Lower lobe of right lung (tissue), 2 donors: ENCODE data around the gene PPIC. TPM values are rescaled to one million over a fixed set of nuclear protein-coding genes. Genes with fewer than 3 reads are reported as not detected.

Experiments used
- ATAC-seq, 2 donors: fragments of 200-7000 bp; cut with Tn5 transposase; one replicate each; pipeline ENCODE4 v1.9.1; 2020 to 2022; ENCODE audit warnings: mild to moderate bottlenecking in 2 of 2, moderate library complexity in 2 of 2
- DNase-seq: peaks from one replicate; pipeline ENCODE4 v3.0.0-alpha.2; 2020
- H3K27ac ChIP-seq: fragments of 200-600 bp; one replicate; pipeline ENCODE4 v1.8.0; 2022
- H3K27me3 ChIP-seq: fragments of 200-600 bp; one replicate; pipeline ENCODE4 v1.8.0; 2022; ENCODE audit warnings: low read depth
- H3K36me3 ChIP-seq: fragments of 200-600 bp; one replicate; pipeline ENCODE4 v1.8.0; 2022; ENCODE audit warnings: mild to moderate bottlenecking
- H3K4me1 ChIP-seq: fragments of 200-600 bp; one replicate; pipeline ENCODE4 v1.8.0; 2022
- H3K4me3 ChIP-seq: fragments of 200-600 bp; one replicate; pipeline ENCODE4 v1.8.0; 2022; ENCODE audit warnings: mild to moderate bottlenecking
- H3K9me3 ChIP-seq: fragments of 200-600 bp; one replicate; pipeline ENCODE4 v1.8.0; 2022
- intact Hi-C: fragments of 100-400 bp; cut with DNase I; formaldehyde crosslinking; loops from one replicate; pipeline ENCODE4 v1.11.0; 2022
- long read RNA-seq: library from polyadenylated mRNA; unstranded; transcript quantifications from one replicate; pipeline ENCODE4 v2.0.0, GENCODE V29; 2021
- total RNA-seq: library from RNA; stranded (reverse); fragmentation: NEBNext Ultra II Directional; extraction: Animal tissue kit (Norgen Biotek cat#: 25700); gene quantifications from one replicate; pipeline ENCODE4 v1.2.1, GENCODE V29; 2021
- TF ChIP-seq, protein P1 (sequence below): fragments of 200-600 bp; IDR thresholded peaks from one replicate; pipeline ENCODE4 v1.8.0; 2022; ENCODE audit warnings: antibody characterized with exemption, mild to moderate bottlenecking
- donor health status: DM: no; HTN: yes; CAD: no; lungs with severe emphysema.

Gene PPIC
- total RNA-seq: 39.5 TPM
- long read RNA-seq, transcript PPIC-201 (5 exons, 1,380 nt): major isoform, 85 of 96 reads
- long read RNA-seq, partial matches to known transcripts: 5 of 96 reads
- long read RNA-seq, other reads (novel, unspliced or antisense): 5 of 96 reads

DNA sequence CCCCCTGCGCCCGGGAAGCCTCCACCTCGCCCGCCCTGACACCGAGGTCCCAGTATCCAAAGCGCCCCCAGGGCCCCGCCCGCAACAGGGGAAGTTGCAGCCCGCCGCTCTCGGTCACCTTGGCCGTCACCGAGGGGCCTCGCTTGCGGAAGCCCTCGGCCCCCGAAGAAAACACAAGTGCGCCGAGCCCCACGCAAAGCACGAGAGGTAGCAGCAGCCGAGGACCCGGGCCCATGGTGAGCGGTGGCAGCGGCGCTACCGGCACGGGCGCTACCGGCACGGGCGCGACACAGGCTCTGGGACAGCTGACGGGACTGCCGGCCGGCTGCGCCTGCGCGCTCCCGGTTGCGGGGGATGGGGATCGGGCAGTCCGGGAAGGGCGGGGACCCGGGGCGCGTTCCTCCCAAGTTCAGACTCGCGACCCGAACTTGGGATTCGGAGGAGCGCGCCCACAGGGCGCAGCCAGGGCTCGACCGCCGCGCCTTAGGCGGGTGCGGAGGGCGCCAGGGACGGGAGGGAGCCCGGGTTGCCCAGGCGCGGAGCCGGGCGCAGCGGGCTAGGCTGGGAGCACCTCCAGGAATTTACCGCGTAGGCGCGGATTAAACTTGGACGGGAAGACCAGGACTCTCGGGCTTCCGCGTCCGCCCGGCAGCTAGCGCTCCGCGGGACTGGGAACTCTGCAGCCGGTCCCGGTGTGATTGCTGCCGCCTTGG, at the start of gene PPIC:
Gene PPIC, minus strand, starts transcription at position 335 of the 713 bp plus-strand sequence. Its CDS starts 100 bp downstream, at position 235.
- DNase-seq (peak; percentile 91), ATAC-seq (peak; percentile 96 to 98)
- H3K4me3 ChIP-seq: peak within 1 kb of the TSS; percentile 76
- H3K27me3 ChIP-seq: no peaks in the 10 kb centered on the region
- H3K4me1 ChIP-seq: peaks cover 20% of the 10 kb centered on the region
- TF ChIP-seq, protein P1, sequence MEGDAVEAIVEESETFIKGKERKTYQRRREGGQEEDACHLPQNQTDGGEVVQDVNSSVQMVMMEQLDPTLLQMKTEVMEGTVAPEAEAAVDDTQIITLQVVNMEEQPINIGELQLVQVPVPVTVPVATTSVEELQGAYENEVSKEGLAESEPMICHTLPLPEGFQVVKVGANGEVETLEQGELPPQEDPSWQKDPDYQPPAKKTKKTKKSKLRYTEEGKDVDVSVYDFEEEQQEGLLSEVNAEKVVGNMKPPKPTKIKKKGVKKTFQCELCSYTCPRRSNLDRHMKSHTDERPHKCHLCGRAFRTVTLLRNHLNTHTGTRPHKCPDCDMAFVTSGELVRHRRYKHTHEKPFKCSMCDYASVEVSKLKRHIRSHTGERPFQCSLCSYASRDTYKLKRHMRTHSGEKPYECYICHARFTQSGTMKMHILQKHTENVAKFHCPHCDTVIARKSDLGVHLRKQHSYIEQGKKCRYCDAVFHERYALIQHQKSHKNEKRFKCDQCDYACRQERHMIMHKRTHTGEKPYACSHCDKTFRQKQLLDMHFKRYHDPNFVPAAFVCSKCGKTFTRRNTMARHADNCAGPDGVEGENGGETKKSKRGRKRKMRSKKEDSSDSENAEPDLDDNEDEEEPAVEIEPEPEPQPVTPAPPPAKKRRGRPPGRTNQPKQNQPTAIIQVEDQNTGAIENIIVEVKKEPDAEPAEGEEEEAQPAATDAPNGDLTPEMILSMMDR: no peak
- intact Hi-C loops: no loop called here
- peak within 1 kb of the TSS; percentile 87 for H3K27ac ChIP-seq
- H3K36me3 ChIP-seq: no peaks in the 10 kb centered on the region
- no peaks in the 10 kb centered on the region for H3K9me3 ChIP-seq

DNA sequence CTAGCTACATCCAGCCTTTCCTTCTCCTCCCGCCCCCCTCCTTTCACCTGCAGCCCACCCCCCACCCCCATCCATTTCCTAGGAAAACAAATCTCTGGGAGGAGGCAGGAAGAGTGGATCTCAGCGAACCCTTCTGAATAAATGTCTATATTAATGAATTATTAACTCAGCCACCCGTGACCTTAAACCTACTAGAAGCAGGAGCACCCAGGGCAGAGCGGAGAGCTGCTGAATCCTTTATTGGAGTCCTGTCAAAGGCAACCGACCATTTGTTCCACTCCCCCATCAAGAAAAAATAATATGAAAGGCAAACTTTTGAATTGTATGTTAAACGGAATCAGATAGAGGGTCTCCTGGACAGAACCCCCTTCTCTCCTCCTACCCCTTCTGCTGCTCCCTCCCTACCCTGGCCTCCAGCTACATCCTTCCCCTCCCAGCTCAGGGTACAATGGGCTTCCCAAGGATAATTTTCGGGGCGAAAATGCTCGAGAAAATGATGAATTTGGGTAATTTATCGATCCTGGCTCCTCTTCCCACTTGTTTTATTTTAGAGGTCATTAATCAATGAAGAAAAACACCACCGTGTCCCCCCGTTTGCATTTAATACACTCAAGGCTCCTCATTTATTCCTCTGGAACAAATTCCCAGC, 49.2 kb upstream of the PPIC start:
- ATAC-seq (no peak), DNase-seq (no peak)
- H3K4me1 ChIP-seq: peaks cover 21% of the 10 kb centered on the region
- H3K36me3 ChIP-seq: no peaks in the 10 kb centered on the region
- peaks cover 53% of the 10 kb centered on the region for H3K27me3 ChIP-seq
- H3K27ac ChIP-seq: no peak overlapping the region
- TF ChIP-seq, protein P1: no peak
- H3K9me3 ChIP-seq: no peaks in the 10 kb centered on the region
- intact Hi-C loops: no loop called here
- no peak overlapping the region for H3K4me3 ChIP-seq

DNA sequence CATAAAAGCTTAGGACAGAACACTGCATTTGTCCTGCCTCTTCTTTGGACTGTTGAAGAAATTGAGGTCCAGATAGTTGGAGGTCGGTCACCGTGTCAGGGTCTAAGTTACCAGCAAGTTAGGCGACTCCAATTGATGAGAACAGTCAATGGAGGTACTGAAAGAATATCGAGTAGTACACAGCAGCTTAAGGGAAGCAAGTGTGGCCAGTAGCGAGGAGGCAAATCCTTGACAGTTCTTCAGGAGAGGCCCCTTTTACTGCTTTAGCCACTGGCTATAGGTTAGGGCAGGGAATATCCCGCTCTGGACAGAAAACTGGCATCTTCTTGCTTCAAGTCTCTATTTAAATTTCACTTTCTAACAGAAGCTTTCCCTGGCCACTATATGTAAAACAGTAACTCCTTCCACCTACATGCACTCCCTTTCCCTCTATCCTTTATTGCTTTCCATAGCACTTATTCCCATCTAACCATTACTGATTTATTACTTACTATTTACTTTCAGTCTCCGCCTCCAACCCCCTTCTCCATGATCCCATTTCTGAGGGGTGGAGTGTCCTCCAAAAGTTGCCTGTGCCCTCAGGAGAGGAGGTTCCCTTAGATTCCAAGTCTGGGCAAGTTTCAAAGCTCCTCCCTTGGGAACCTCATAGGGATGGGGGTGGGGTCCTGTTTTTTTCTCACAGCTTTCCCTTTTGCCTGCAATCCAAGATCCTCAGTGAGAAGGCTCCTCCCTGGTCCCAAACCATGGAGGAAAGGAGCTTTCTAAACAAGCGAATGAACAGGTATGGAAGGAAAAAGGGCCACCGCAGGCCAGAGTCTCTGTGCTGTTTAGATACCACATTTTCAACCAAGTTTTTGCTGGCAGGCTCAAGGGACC, 48.4 kb upstream of the PPIC start:
- TF ChIP-seq, protein P1: no peak

DNA sequence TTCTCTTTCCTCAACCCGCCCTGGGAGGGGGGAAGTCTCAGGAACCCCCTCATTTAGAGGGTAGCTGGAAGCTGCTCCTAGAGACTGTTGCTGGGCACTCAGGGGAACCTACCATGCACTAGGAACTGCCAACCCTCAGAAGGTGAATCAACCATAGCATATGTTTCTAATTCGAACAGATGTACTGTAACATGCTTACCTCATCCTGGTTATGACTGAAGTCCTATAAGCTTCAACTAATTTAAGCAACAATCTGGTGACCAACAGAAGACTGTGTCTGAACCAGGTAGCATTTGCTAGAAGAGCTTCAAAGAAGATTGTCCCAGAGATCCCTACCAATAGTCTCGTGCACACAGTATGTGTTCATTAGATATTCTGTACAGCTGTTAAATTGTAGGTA, 46.8 kb upstream of the PPIC start:
- Histone ChIP-seq H3K9me3 (no peaks in the 10 kb centered on the region), H3K27ac (no peak overlapping the region), H3K36me3 (no peaks in the 10 kb centered on the region), H3K27me3 (peaks cover 31% of the 10 kb centered on the region), H3K4me1 (peaks cover 3% of the 10 kb centered on the region), H3K4me3 (no peak overlapping the region)
- intact Hi-C loops: no loop called here
- no peak for DNase-seq
- ATAC-seq: no peak
- TF ChIP-seq, protein P1: no peak

More for the DNA sequence above, 48.4 kb upstream of the PPIC start:
- DNase-seq (no peak), ATAC-seq (no peak)
- no peaks in the 10 kb centered on the region for H3K9me3 ChIP-seq
- peaks cover 45% of the 10 kb centered on the region for H3K27me3 ChIP-seq
- no peaks in the 10 kb centered on the region for H3K36me3 ChIP-seq
- H3K4me3 ChIP-seq: no peak overlapping the region
- intact Hi-C loops: no loop called here
- H3K27ac ChIP-seq: no peak overlapping the region
- H3K4me1 ChIP-seq: peaks cover 16% of the 10 kb centered on the region

DNA sequence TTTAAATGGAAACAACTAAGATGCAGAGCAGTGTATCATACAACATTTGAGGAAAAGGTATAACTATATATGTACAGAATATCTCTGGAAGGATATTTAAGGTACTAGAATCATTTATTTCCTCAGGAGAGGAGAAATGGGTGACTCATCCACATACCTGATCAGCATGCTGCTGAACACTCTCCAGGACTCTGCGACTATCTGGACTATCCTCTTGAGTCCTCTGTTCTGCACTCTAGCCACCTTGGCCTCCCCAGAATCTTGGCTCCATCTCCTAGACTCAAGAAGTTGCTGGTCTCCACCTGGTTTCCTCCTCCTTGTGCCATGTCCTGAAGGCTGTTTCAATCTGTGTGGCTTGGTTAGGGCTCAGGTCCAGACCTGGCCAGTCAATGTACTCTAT, 43.7 kb upstream of the PPIC start:
- Histone ChIP-seq H3K27ac (no peak overlapping the region), H3K9me3 (no peaks in the 10 kb centered on the region), H3K4me3 (no peak overlapping the region), H3K36me3 (no peaks in the 10 kb centered on the region), H3K27me3 (peaks cover 2% of the 10 kb centered on the region), H3K4me1 (no peaks in the 10 kb centered on the region)
- no peak for DNase-seq
- intact Hi-C loops: no loop called here
- ATAC-seq: no peak
- TF ChIP-seq, protein P1: no peak
